Gastrocnemius medialis (tissue), 4 donors: ENCODE data around the gene CCDC138.

Experiments
- CTCF ChIP-seq, 5 experiments: fragments of 450-650 bp in 3 of 5; fragments of 200-600 bp in 2 of 5; sonication (generic) in 2 of 5; IDR thresholded peaks in 4 of 5; conservative IDR thresholded peaks in 1 of 5; 1 replicate in 4 of 5; 2 replicates in 1 of 5; pipeline ENCODE4 v1.5.1; 2016 to 2019; ENCODE audit warnings: antibody characterized with exemption in 5 of 5, mild to moderate bottlenecking in 3 of 5, moderate library complexity in 3 of 5
- POLR2A ChIP-seq, 2 donors: fragments of 450-650 bp; IDR thresholded peaks; one replicate each; pipeline ENCODE4 v1.6.1; 2017; ENCODE audit warnings: antibody characterized with exemption in 2 of 2, mild to moderate bottlenecking in 2 of 2, moderate library complexity in 2 of 2

GRCh38 chr2:108918156-108918874, 131.7 kb downstream of the CCDC138 start:
- no peak for TF ChIP-seq CTCF (IDR thresholded peaks at IDR 0.05 in 4 of 5, conservative IDR thresholded peaks at IDR 0.05 in 1 of 5)
- no peak for TF ChIP-seq POLR2A (IDR thresholded peaks at IDR 0.05)
